Stimulated activated CD8-positive, alpha-beta memory T cell treated with anti-CD3 and anti-CD28 coated beads, Interleukin-15, amount 100 ng/mL, for 24 hours (primary cell): ENCODE data around the gene SPNS3.

Source experiments
- DNase-seq: peaks from one replicate; pipeline ENCODE4 v3.0.0-alpha.2; 2020; ENCODE audit warnings: low read depth

The SPNS3 gene

GRCh38 chr17:4509923-4510617, 76.3 kb downstream of the SPNS3 start:
- DNase-seq = no peak

- DNase-seq = no peak
Observed at GRCh38 chr17:4510618-4510941, 76.8 kb downstream of the SPNS3 start.

GRCh38 chr17:4511199-4511932, 77.6 kb downstream of the SPNS3 start:
- DNase-seq = no peak

- no peak for DNase-seq
Observed at GRCh38 chr17:4512156-4513112, 78.7 kb downstream of the SPNS3 start.

GRCh38 chr17:4513113-4514032, 79.6 kb downstream of the SPNS3 start:
- DNase-seq = no peak

- DNase-seq = no peak
Observed at GRCh38 chr17:4514206-4514605, 80.5 kb downstream of the SPNS3 start.

GRCh38 chr17:4514779-4515178, 81.0 kb downstream of the SPNS3 start:
- no peak for DNase-seq

- no peak for DNase-seq
Observed at GRCh38 chr17:4515501-4515900, 81.8 kb downstream of the SPNS3 start.

GRCh38 chr17:4516735-4517134, 83.0 kb downstream of the SPNS3 start:
- DNase-seq = no peak

- DNase-seq = no peak
Observed at GRCh38 chr17:4518901-4519300, 85.2 kb downstream of the SPNS3 start.

GRCh38 chr17:4519361-4519788, 85.6 kb downstream of the SPNS3 start:
- no peak for DNase-seq

GRCh38 chr17:4520060-4520893, 86.5 kb downstream of the SPNS3 start:
- no peak for DNase-seq

- no peak for DNase-seq
Observed at GRCh38 chr17:4520894-4521600, 87.3 kb downstream of the SPNS3 start.

GRCh38 chr17:4522661-4523060, 88.9 kb downstream of the SPNS3 start:
- DNase-seq = no peak

GRCh38 chr17:4523946-4524345, 90.2 kb downstream of the SPNS3 start:
- DNase-seq = no peak

- no peak for DNase-seq
Observed at GRCh38 chr17:4525691-4526397, 92.1 kb downstream of the SPNS3 start.

GRCh38 chr17:4527134-4527533, 93.4 kb downstream of the SPNS3 start:
- DNase-seq = no peak

- DNase-seq = no peak
Observed at GRCh38 chr17:4527566-4528125, 93.9 kb downstream of the SPNS3 start.

- DNase-seq = no peak
Observed at GRCh38 chr17:4529533-4530152, 95.9 kb downstream of the SPNS3 start.
